Activated CD4-positive, alpha-beta T cell treated with anti-CD3 and anti-CD28 coated beads, Interleukin-2, Interleukin-4, amounts not matched to agents 100 ng/mL and 50 ng/mL, durations not matched to agents 16 hours and 8 hours (primary cell): ENCODE measurements around the gene DCAF6.

ENCODE experiments used
- DNase-seq: peaks from one replicate; pipeline ENCODE4 v3.0.0-alpha.2; 2020; ENCODE audit warnings: low spot score

Gene DCAF6

GRCh38 chr1:168101336-168101735, 164.9 kb downstream of the DCAF6 start:
- no peak for DNase-seq

DNA sequence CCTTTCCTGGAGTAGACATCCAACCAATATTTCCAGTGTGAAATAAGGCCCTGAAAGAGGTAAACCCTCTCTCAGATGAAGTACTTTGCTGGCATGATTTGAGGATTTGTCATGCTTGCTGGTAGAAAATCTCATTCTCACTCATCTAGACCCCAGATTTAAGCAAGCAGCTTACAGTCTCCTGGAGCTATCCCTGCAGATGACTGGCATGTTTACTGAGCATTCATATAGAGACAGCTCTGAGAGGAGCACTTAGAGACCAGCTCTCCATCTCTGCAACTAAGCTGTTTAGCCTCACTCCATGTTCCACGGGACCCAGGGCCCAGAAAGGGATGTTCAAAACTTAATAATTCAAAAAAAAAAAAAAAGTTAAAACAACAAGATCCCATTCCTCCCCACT, 166.0 kb downstream of the DCAF6 start:
- no peak for DNase-seq

DNA sequence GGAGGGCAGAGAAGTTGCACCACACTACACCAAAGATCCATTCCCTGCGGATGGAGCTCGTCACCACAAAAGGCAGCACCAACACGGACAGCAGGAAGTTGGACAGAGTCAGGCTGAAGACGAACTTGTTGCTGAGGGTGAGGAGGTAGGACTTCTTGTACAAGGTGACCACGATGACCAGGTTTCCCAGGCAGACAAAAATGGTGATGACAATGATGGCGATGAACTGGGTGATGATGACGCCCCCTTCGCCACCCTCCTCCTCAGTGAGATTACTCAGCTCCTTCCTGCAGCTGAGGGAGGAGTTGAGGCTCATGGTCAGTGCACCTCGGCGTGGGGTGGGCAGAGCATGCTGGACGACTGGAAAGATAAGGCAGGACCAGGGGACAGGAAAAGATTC, 168.1 kb downstream of the DCAF6 start:
- DNase-seq: no peak

GRCh38 chr1:168105846-168106245, 169.4 kb downstream of the DCAF6 start:
- no peak for DNase-seq

DNA sequence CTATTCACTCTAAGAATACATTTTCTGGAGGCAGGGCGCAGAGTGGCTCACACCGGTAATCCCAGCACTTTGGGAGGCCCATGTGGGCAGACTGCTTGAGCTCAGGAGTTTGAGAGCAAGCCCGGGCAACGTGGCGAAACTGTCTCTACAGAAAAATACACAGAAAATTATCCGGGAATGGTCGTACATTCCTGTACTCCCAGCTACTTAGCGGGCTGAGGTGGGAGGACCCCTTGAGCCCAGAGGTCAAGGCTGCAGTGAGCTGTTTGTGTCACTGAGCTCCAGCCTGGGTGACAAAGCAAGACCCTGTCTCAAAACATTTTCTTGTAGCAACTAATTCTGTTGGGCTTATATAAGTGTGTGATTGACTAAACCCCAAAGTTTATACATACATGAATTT, 169.8 kb downstream of the DCAF6 start:
- DNase-seq: no peak

DNA sequence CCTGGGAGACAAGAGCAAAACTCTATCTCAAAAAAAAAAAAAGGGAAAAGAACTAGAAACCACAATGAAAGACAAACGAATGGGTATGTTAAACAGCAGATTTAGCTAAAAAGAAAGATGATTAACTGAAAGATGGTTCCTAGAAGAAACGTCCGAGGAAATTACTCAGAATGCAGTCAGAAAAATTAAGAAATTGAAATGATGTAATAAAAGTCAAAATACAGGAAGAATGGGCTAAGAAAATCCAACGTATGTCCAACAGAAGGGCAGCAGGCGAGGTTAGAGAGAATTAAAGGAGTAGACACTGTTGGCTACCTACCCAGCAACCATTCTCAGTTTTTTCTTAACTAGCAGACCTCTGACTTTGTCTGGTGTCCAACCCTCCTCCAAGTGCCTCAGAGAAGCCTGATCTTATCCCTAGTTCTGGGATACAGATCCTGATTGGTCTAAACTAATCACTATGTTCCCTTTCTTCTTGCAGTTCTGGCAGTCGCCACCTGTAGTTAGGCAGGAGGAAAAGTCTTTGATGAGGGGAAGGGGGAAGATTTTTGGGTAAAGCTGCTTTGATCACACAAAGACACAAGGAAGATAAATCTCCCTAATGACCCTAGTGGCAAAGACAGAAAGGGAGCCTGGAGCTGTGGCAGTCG, 174.5 kb downstream of the DCAF6 start:
- DNase-seq: no peak

- no peak for DNase-seq
Observed at GRCh38 chr1:168112673-168113305, 176.3 kb downstream of the DCAF6 start.

GRCh38 chr1:168114845-168115244, 178.4 kb downstream of the DCAF6 start:
- no peak for DNase-seq

DNA sequence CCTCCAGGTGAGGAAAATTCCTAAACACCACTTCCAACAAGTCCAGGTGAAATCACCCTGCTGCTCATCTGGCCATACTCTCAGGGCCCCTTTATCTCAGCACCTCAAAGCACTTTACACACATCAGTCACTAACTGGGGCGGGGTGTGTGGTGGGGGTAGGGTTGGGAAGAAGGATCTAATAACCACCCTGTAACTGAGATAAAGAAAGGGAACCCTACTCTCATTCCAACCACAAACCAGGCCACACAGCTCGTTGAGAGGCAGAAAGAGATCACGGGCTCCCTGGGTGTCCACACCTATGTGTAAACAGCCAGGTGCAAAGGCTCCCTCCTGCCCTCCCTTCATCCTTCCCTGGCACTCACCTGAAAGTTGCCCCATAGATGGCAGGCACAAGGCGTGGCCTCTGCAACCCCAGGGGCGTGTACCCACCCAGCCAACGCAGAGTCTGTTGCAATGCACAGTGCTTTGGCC, 179.9 kb downstream of the DCAF6 start:
- DNase-seq: no peak

DNA sequence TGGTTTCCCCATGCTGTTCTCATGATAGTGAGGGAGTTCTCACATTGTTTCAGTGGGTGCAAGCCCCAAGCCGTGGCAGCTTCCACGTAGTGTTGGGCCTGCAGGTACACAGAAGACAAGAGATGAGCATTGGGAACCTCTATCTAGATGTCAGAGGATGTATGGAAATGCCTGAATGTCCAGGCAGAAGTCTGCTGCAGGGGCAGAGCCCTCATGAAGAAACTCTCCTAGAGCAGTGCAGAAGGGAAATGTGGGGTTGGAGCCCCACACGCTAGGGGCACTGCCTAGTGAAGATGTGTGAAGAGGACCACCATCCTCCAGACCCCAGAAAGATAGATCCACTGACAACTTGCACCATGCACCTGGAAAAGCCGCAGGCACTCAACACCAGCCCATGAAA, 183.3 kb downstream of the DCAF6 start:
- DNase-seq: no peak

GRCh38 chr1:168121401-168122011, 185.0 kb downstream of the DCAF6 start:
- no peak for DNase-seq

DNA sequence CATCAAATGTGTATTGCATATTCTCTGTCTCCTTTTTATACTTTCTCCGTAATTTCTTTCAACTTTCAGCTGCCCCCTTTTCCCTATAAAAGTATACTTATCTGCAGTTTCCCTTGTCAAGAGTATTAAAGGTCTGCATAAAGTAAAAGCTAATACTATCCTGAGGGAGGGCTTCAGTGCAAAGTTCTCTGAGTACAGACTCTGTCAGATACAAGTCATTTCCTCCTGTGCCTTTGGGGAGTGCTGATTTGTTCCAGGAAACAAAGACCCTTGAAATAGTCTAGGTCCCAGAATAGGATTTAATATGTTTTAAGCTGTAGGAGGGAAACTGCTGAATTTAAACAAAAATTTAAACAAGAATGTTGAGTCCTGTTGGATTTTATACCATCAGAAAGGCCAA, 188.6 kb downstream of the DCAF6 start:
- no peak for DNase-seq
